ENCODE measurements around the gene SPACA6. TPM values are rescaled to one million over a fixed set of nuclear protein-coding genes. Genes with fewer than 3 reads are reported as not detected.

Gene SPACA6
- total and polyA plus RNA-seq, 2 of the 8 experiments (the other 6 are each of a cell fraction or from before 2014, with no cell fraction given), result 7.1 to 7.5 TPM

- no peak overlapping the region for H2BK5ac ChIP-seq (ENCODE audit: low read depth, low read length)
- no peak overlapping the region for H4K91ac ChIP-seq (replicated peaks; ENCODE audit: insufficient read length, low read length)
- H3K9ac ChIP-seq (replicated peaks in 1 of 4; ENCODE audit: extremely low read depth in 1 of 4, low read depth in 3 of 4, low read length in 3 of 4), result no peak overlapping the region
- CTCF ChIA-PET (ENCODE audit: partially characterized antibody), result interaction anchor here (1.0 kb wide), 1 partner anchor 38 kb away, joined by 3 read pairs; no protein-coding TSS in a partner anchor
- no peak overlapping the region for H4K5ac ChIP-seq (ENCODE audit: insufficient read length, low read depth, low read length)
- H3K23me2 ChIP-seq (ENCODE audit: low read depth, low read length), result peaks cover 20% of the 10 kb centered on the region
- no peak overlapping the region for H3K4ac ChIP-seq (replicated peaks; ENCODE audit: insufficient read length, low read depth, low read length)
- DNase-seq (ENCODE audit: low read depth in 1 of 2, low spot score in 2 of 2) (no peak), FAIRE-seq (no peak)
- WGBS, 2 experiments (ENCODE audit: extremely low coverage in 1 of 2, insufficient coverage in 1 of 2, insufficient read length in 1 of 2, insufficient replicate concordance in 2 of 2, low coverage in 1 of 2, low lambda C conversion rate in 2 of 2, missing lambda C conversion rate in 1 of 2), result 98% methylated on average over 4 of the region's 4 CpGs; no CpG with 5 or more reads in 1 of the 2 experiments
- no peaks in the 10 kb centered on the region for H3K79me2 ChIP-seq (ENCODE audit: control insufficient read depth in 1 of 2, insufficient read depth in 2 of 2, low read length in 2 of 2)
- no peaks in the 10 kb centered on the region for H3K9me3 ChIP-seq (ENCODE audit: insufficient read depth in 2 of 2, low read depth in 1 of 2, low read length in 1 of 2)
- no peaks in the 10 kb centered on the region for H4K20me1 ChIP-seq (replicated peaks in 1 of 2; ENCODE audit: control insufficient read depth in 1 of 2, insufficient read depth in 2 of 2, low read length in 2 of 2)
- H3K4me1 ChIP-seq (replicated peaks in 1 of 4; ENCODE audit: control insufficient read depth in 3 of 4, insufficient read depth in 4 of 4, low read length in 3 of 4), result peaks cover 0 to 11% (median 4%) of the 10 kb centered on the region in 4 experiments; a peak in 6 of 7 replicates
- H3K18ac ChIP-seq (ENCODE audit: extremely low read depth, low read length), result no peak overlapping the region
- no peak overlapping the region for H3K56ac ChIP-seq (replicated peaks; ENCODE audit: insufficient read length, low read depth, low read length)
- no peak overlapping the region for H2BK20ac ChIP-seq (ENCODE audit: low read length)
- no peak overlapping the region for H3K27ac ChIP-seq (ENCODE audit: low read depth, low read length)
- no peak overlapping the region for H4K8ac ChIP-seq (ENCODE audit: extremely low read depth, insufficient read depth, low read length)
- H2BK120ac ChIP-seq (replicated peaks; ENCODE audit: low read depth, low read length), result no peak overlapping the region
- no peaks in the 10 kb centered on the region for H3K36me3 ChIP-seq (ENCODE audit: control insufficient read depth in 2 of 4, insufficient read depth in 4 of 4, low read length in 3 of 4)
- H3K23ac ChIP-seq (ENCODE audit: insufficient read length), result no peak overlapping the region
- no peak overlapping the region for H3K4me2 ChIP-seq (ENCODE audit: insufficient read depth in 1 of 2, low read depth in 2 of 2, low read length in 2 of 2)
- H3K79me1 ChIP-seq (ENCODE audit: low read depth, low read length), result no peaks in the 10 kb centered on the region
- no peak overlapping the region for H2BK15ac ChIP-seq (ENCODE audit: low read length)
- POLR2A ChIA-PET (ENCODE audit: partially characterized antibody), result no interaction called here
- H3K4me3 ChIP-seq (ENCODE audit: extremely low read depth in 1 of 4, insufficient read depth in 2 of 4, low read depth in 3 of 4, low read length in 4 of 4), result no peak overlapping the region
- no peak overlapping the region for H3K14ac ChIP-seq (ENCODE audit: insufficient read length)
- no peak overlapping the region for H2BK12ac ChIP-seq (ENCODE audit: low read depth, low read length)
- H3K27me3 ChIP-seq (replicated peaks in 1 of 4; ENCODE audit: control insufficient read depth in 3 of 4, extremely low read depth in 1 of 4, insufficient read depth in 3 of 4, low read length in 3 of 4), result peaks cover 0 to 3% (median 0%) of the 10 kb centered on the region in 4 experiments; a peak in 3 of 7 replicates
- H2AK5ac ChIP-seq (ENCODE audit: low read depth, low read length), result no peak overlapping the region
- no peak overlapping the region for H2AFZ ChIP-seq (ENCODE audit: low read length)
- no peak for TF ChIP-seq ASH2L (IDR thresholded peaks at IDR 0.05; ENCODE audit: low read length)
- TF ChIP-seq ATF2 (IDR thresholded peaks at IDR 0.05; ENCODE audit: low read length), result no peak
- no peak for TF ChIP-seq SUZ12 (IDR thresholded peaks at IDR 0.05; ENCODE audit: low read length)
- no peak for TF ChIP-seq SIX5 (IDR thresholded peaks at IDR 0.05; ENCODE audit: low read depth, low read length)
- no peak for TF ChIP-seq JUN (IDR thresholded peaks at IDR 0.05; ENCODE audit: low read depth, low read length)
- TF ChIP-seq, protein P1, sequence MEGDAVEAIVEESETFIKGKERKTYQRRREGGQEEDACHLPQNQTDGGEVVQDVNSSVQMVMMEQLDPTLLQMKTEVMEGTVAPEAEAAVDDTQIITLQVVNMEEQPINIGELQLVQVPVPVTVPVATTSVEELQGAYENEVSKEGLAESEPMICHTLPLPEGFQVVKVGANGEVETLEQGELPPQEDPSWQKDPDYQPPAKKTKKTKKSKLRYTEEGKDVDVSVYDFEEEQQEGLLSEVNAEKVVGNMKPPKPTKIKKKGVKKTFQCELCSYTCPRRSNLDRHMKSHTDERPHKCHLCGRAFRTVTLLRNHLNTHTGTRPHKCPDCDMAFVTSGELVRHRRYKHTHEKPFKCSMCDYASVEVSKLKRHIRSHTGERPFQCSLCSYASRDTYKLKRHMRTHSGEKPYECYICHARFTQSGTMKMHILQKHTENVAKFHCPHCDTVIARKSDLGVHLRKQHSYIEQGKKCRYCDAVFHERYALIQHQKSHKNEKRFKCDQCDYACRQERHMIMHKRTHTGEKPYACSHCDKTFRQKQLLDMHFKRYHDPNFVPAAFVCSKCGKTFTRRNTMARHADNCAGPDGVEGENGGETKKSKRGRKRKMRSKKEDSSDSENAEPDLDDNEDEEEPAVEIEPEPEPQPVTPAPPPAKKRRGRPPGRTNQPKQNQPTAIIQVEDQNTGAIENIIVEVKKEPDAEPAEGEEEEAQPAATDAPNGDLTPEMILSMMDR (IDR thresholded peaks at IDR 0.05; ENCODE audit: control extremely low read depth in 1 of 3, insufficient read depth in 1 of 3, low read depth in 1 of 3, low read length in 3 of 3), result no peak
- TF ChIP-seq RXRA (IDR thresholded peaks at IDR 0.05; ENCODE audit: insufficient read depth, low read depth, low read length), result no peak
- no peak for TF ChIP-seq RAD21 (IDR thresholded peaks at IDR 0.05 in 1 of 2, conservative IDR thresholded peaks at IDR 0.05 in 1 of 2; ENCODE audit: low read depth in 2 of 2, low read length in 2 of 2)
- TF ChIP-seq BACH1 (IDR thresholded peaks at IDR 0.05; ENCODE audit: low read length), result no peak
Observed at GRCh38 chr19:51706296-51706695, 13.2 kb downstream of the SPACA6 start.
